Natural killer cell (primary cell): Measurements from ENCODE around the gene ZNF165. TPM values are rescaled to one million over a fixed set of nuclear protein-coding genes. Genes with fewer than 3 reads are reported as not detected.

Experiments used
- ATAC-seq, 3 donors: fragments of 150-1000 bp in 2 of 3; fragments of 200-7000 bp in 1 of 3; cut with Tn5 transposase; 1 replicate in 1 of 3; 2 replicates in 2 of 3; pipeline ENCODE4 v1.10.0; 2021; ENCODE audit warnings: mild to moderate bottlenecking in 2 of 3, moderate library complexity in 2 of 3
- DNase-seq, 2 donors: peaks; one replicate each; pipeline versions ENCODE4 v3.0.0 to v3.0.0-alpha.2; 2013 to 2021; ENCODE audit warnings: mixed read lengths in 1 of 2
- H3K27ac ChIP-seq: one replicate; pipeline ENCODE4 v1.5.1; 2013; ENCODE audit warnings: mild to moderate bottlenecking, low read length
- H3K27me3 ChIP-seq: one replicate; pipeline ENCODE4 v1.6.1; 2013; ENCODE audit warnings: low read length; ENCODE audit not compliant: control insufficient read depth, insufficient read depth
- H3K36me3 ChIP-seq: one replicate; pipeline ENCODE4 v1.6.1; 2013; ENCODE audit warnings: low read length; ENCODE audit not compliant: control insufficient read depth, insufficient read depth
- H3K4me1 ChIP-seq: one replicate; pipeline ENCODE4 v1.6.1; 2013; ENCODE audit warnings: low read length; ENCODE audit not compliant: control insufficient read depth, insufficient read depth
- H3K4me3 ChIP-seq: one replicate; pipeline ENCODE4 v1.5.1; 2013; ENCODE audit warnings: low read length
- H3K9me3 ChIP-seq: one replicate; pipeline ENCODE4 v1.6.1; 2013; ENCODE audit warnings: low read length; ENCODE audit not compliant: control insufficient read depth, insufficient read depth
- H3K27ac Mint-ChIP-seq, 2 donors: one replicate each; pipeline ENCODE4 v1.8.0; 2022; ENCODE audit warnings: mild to moderate bottlenecking in 2 of 2, mixed read lengths in 2 of 2, moderate library complexity in 1 of 2
- H3K27me3 Mint-ChIP-seq, 2 donors: one replicate each; pipeline ENCODE4 v1.8.0; 2022; ENCODE audit warnings: low read depth in 2 of 2, mixed read lengths in 2 of 2
- H3K36me3 Mint-ChIP-seq: one replicate; pipeline ENCODE4 v1.8.0; 2022; ENCODE audit warnings: mixed read lengths
- H3K4me1 Mint-ChIP-seq, 2 donors: one replicate each; pipeline ENCODE4 v1.8.0; 2022; ENCODE audit warnings: mixed read lengths in 2 of 2
- H3K4me3 Mint-ChIP-seq: one replicate; pipeline ENCODE4 v1.8.0; 2022; ENCODE audit warnings: mild to moderate bottlenecking, moderate library complexity, mixed read lengths
- H3K9me3 Mint-ChIP-seq, 2 donors: one replicate each; pipeline ENCODE4 v1.8.0; 2022; ENCODE audit warnings: mixed read lengths in 2 of 2
- WGBS: methylation state at CpG from one replicate; pipeline ENCODE4 v1.1.7; 2013; ENCODE audit warnings: missing lambda C conversion rate; ENCODE audit not compliant: insufficient coverage; 5-methylcytosine and 5-hydroxymethylcytosine counted together
- intact Hi-C: fragments of 100-400 bp; cut with micrococcal nuclease; formaldehyde crosslinking; loops from one replicate; pipeline ENCODE4 v1.14.2; 2022
- total RNA-seq, 4 donors: library from RNA; stranded (reverse); fragments of 120-200 nt in 1 of 4; gene quantifications; one replicate each; pipeline versions ENCODE4 v1.2.3 to v1.2.4, GENCODE V29; 2013 to 2022
- TF ChIP-seq, protein P1 (sequence below): fragments of 200-600 bp; IDR thresholded peaks from one replicate; pipeline ENCODE4 v1.8.0; 2022; ENCODE audit warnings: antibody characterized with exemption

Gene ZNF165
- total RNA-seq, 3 donors from 2014 or later (not counting 1 experiment from before 2014, with no cell fraction given), result 0.61 to 2.2 (median 0.85) TPM

DNA sequence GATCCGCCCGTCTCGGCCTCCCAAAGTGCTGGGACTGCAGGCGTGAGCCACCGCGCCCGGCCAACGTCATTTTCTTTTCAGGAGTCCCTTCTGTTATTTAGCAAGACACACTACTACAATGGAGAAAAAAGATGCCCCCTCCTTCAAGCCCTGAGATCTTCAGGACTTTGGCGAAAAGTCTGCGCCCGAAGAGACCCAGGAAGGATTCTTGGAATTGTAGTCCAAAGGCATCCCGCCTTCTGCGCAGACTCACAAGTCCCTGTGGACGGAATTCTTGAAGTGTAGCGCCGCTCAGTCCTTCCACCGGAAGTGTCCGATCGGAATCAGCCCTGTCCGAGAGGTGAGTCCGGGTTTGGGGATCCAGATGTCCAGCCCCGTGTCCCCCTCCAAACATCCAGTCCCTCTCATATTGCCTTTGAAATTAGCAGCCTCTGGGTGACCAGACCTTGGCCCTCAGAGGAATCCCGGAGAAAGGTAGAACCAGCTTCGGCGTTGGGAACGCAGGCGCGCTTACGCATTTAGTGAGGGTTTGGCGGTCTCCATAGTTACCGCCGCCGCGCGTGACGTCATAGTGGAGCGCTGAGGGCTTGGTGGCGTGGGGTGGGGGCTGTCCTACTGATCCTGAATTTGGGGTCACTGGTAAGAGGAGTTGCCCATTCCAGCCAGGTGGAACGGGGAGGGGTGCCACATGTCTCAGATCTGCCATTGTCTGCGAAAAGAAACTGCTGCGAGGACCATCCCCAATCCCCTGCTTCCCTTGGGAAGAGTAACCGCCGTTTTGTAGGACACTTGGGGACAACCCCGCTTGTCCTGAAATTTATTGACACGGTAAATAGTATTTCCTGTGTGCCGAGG lies 490 bp downstream of the ZNF165 start:
- under 1% methylated on average over 46 of the region's 46 CpGs for WGBS
- ATAC-seq (peak; percentile 81 to 90 (median 87)), DNase-seq (peak; percentile 87 to 96)
- Histone ChIP-seq H3K36me3 (no peaks in the 10 kb centered on the region), H3K4me1 (peaks cover 10% of the 10 kb centered on the region), H3K27me3 (no peaks in the 10 kb centered on the region), H3K9me3 (no peaks in the 10 kb centered on the region), H3K27ac (peak overlapping the region; percentile 92), H3K4me3 (peak overlapping the region; percentile 83)
- intact Hi-C loops, result loop anchor here (1.0 to 5.0 kb wide), 4 partner anchors 23 to 276 kb away; partner anchors contain the start of gene ZSCAN31
- H3K36me3 Mint-ChIP-seq, result no peaks in the 10 kb centered on the region
- TF ChIP-seq, protein P1, sequence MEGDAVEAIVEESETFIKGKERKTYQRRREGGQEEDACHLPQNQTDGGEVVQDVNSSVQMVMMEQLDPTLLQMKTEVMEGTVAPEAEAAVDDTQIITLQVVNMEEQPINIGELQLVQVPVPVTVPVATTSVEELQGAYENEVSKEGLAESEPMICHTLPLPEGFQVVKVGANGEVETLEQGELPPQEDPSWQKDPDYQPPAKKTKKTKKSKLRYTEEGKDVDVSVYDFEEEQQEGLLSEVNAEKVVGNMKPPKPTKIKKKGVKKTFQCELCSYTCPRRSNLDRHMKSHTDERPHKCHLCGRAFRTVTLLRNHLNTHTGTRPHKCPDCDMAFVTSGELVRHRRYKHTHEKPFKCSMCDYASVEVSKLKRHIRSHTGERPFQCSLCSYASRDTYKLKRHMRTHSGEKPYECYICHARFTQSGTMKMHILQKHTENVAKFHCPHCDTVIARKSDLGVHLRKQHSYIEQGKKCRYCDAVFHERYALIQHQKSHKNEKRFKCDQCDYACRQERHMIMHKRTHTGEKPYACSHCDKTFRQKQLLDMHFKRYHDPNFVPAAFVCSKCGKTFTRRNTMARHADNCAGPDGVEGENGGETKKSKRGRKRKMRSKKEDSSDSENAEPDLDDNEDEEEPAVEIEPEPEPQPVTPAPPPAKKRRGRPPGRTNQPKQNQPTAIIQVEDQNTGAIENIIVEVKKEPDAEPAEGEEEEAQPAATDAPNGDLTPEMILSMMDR, result no peak
- peak overlapping the region; percentile 90 for H3K4me3 Mint-ChIP-seq
- H3K4me1 Mint-ChIP-seq, result peaks cover 17 to 26% of the 10 kb centered on the region in 2 donors
- H3K27ac Mint-ChIP-seq, result peak overlapping the region; percentile 85 to 90
- H3K9me3 Mint-ChIP-seq, result no peaks in the 10 kb centered on the region
- H3K27me3 Mint-ChIP-seq, result peaks cover 0 to 9% of the 10 kb centered on the region in 2 donors

DNA sequence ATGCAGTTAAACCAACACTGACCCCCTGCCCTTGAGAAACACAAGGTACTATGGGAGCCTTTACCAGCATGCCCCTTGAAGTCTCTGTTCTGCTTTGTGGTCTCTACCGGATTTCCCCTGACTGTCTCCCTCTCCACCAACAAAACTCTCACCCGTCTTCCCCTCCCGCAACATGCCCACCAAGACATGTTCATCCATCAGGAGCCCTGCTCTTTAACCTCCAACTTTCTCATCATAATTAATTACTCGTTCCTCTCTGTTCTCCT lies 1.1 kb downstream of the ZNF165 start:
- DNase-seq (peak in 1 of 2 donors; percentile 84), ATAC-seq (peak; percentile 50 to 58 (median 56))
- peak overlapping the region; percentile 85 to 90 for H3K27ac Mint-ChIP-seq
- H3K27me3 Mint-ChIP-seq, result peaks cover 0 to 9% of the 10 kb centered on the region in 2 donors
- Histone ChIP-seq H3K4me3 (peak overlapping the region; percentile 83), H3K9me3 (no peaks in the 10 kb centered on the region), H3K27me3 (no peaks in the 10 kb centered on the region), H3K4me1 (peaks cover 10% of the 10 kb centered on the region), H3K36me3 (no peaks in the 10 kb centered on the region), H3K27ac (peak overlapping the region; percentile 92)
- H3K36me3 Mint-ChIP-seq, result no peaks in the 10 kb centered on the region
- WGBS, result 4% methylated on average over 4 of the region's 4 CpGs
- intact Hi-C loops, result loop anchor here (1.0 to 5.0 kb wide), 3 partner anchors 23 to 276 kb away; partner anchors contain the start of gene ZSCAN31
- no peaks in the 10 kb centered on the region for H3K9me3 Mint-ChIP-seq
- TF ChIP-seq, protein P1, result no peak
- peaks cover 17 to 26% of the 10 kb centered on the region in 2 donors for H3K4me1 Mint-ChIP-seq
- peak overlapping the region; percentile 90 for H3K4me3 Mint-ChIP-seq

DNA sequence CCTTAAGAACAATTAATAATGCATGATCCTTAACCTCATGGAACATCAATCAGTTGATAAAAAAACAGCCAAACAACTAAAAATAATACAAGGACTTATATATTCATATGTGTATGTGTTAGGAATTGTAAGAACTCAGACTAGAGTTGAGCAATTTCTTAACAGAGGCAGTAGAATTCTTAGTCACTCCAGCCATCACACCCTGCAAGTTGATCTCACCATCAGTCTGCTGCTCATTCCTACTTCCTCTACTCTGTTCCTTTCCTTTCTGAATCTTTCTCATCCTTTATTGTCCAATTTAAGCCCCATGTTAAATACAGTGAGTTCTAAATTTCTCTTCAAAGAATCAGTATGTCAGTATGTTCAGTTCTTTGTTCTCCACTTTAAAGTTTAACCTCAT lies 2.6 kb downstream of the ZNF165 start:
- H3K4me3 Mint-ChIP-seq, result no peak overlapping the region
- H3K4me1 Mint-ChIP-seq, result peaks cover 17 to 26% of the 10 kb centered on the region in 2 donors
- TF ChIP-seq, protein P1, result no peak
- peaks cover 0 to 9% of the 10 kb centered on the region in 2 donors for H3K27me3 Mint-ChIP-seq
- peaks cover 10% of the 10 kb centered on the region for H3K4me1 ChIP-seq
- DNase-seq (no peak), ATAC-seq (no peak)
- H3K27ac Mint-ChIP-seq, result peak overlapping the region in 1 of 2 donors; percentile 13
- H3K4me3 ChIP-seq, result no peak overlapping the region
- no peaks in the 10 kb centered on the region for H3K9me3 ChIP-seq
- H3K27me3 ChIP-seq, result no peaks in the 10 kb centered on the region
- H3K36me3 Mint-ChIP-seq, result no peaks in the 10 kb centered on the region
- intact Hi-C loops, result loop anchor here (5.0 kb wide), 2 partner anchors 254 to 274 kb away; partner anchors contain the start of gene ZSCAN31
- no peaks in the 10 kb centered on the region for H3K36me3 ChIP-seq
- no peaks in the 10 kb centered on the region for H3K9me3 Mint-ChIP-seq
- H3K27ac ChIP-seq, result no peak overlapping the region
